22Rv1 (cell line): ENCODE results near the gene PAQR8.

ENCODE experiments used
- H3K27ac ChIP-seq: fragments of 450-650 bp; 2 replicates; pipeline ENCODE4 v1.5.1; 2017
- ZFX ChIP-seq: fragments of 450-650 bp; IDR thresholded peaks from 2 replicates; pipeline ENCODE4 v1.6.1; 2017; ENCODE audit warnings: antibody characterized with exemption, borderline replicate concordance
- TF ChIP-seq, protein P1 (sequence below): fragments of 450-650 bp; IDR thresholded peaks from 2 replicates; pipeline ENCODE4 v1.5.1; 2017; ENCODE audit warnings: mild to moderate bottlenecking

PAQR8 gene

DNA sequence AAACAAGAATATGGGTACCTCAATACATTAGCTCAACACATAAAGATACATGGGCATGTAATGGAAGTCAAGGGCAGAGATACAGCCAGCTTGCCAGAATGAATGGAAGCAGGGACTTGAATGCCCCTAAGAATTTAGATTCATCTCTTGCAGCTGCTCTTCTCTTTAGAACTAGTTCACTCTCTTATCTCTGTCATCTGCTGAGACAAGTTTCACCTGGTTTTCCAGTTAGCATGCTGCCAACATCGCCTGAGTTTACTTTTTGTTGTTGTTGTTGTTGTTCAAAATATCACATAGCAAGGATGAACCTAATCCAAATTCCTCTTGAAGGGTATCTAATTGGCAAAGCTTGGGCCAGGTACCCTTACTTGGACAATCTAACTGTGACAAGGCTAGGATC lies 14.1 kb upstream of the PAQR8 start:
- TF ChIP-seq ZFX, result no peak
- TF ChIP-seq, protein P1, sequence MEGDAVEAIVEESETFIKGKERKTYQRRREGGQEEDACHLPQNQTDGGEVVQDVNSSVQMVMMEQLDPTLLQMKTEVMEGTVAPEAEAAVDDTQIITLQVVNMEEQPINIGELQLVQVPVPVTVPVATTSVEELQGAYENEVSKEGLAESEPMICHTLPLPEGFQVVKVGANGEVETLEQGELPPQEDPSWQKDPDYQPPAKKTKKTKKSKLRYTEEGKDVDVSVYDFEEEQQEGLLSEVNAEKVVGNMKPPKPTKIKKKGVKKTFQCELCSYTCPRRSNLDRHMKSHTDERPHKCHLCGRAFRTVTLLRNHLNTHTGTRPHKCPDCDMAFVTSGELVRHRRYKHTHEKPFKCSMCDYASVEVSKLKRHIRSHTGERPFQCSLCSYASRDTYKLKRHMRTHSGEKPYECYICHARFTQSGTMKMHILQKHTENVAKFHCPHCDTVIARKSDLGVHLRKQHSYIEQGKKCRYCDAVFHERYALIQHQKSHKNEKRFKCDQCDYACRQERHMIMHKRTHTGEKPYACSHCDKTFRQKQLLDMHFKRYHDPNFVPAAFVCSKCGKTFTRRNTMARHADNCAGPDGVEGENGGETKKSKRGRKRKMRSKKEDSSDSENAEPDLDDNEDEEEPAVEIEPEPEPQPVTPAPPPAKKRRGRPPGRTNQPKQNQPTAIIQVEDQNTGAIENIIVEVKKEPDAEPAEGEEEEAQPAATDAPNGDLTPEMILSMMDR, result no peak
- no peak overlapping the region for H3K27ac ChIP-seq

DNA sequence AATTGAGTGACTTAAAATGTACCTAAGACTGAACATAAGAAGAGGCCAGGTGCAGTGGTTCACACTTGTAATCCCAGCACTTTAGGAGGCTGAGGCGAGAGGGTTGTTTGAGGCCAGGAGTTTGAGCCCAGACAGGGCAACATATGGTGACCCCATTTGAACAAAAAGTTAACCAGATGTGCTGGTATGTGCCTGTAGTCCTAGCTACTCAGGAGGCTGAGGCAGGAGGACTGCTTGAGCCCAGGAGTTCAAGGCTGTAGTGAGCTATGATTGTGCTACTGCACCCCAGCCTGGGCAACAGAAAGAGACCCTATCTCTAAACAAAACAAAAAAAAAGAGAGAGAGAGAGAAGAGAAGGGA lies 10.1 kb upstream of the PAQR8 start:
- TF ChIP-seq, protein P1, result no peak
- no peak for TF ChIP-seq ZFX
- H3K27ac ChIP-seq, result no peak overlapping the region

DNA sequence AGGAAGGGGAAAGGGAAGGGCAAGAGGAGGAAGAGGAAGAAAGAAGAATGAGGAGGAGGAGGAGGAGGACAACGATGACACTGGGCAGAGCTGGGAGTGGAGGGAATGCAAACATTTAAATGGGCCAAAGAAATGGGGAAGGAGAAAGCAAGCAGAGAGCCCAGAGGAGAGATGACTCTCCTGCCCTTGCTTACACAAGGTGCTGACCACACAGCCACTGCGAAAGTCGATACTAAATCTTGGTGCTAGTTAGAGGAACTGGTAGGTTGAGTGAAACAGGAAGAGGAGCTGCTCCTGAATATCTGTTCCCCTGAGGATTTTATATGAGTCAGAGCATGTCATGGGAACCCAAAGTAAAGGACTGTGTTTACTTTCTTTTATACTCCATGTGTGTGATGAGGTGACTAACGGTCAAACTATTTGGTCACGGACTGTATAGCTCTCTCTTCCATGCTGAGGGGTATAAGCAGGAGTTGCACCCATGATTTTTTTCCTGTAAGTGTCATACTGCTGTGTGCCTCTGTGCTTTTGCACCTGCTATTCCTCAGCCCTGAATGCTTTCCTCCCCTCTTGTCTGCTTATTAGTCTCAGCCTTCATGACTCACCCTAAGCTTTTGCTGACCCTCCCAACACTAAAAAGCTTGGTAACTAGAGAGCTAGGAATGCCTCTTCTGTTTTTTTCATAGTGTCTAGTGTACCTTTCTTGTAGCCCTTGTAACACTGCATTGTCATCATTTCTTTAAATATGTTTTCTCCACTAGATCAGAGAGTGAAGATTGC lies 9.5 kb upstream of the PAQR8 start:
- TF ChIP-seq ZFX, result no peak
- TF ChIP-seq, protein P1, result no peak
- H3K27ac ChIP-seq, result no peak overlapping the region

GRCh38 chr6:52356017-52356416 lies 5.9 kb upstream of the PAQR8 start:
- H3K27ac ChIP-seq, result no peak overlapping the region
- TF ChIP-seq, protein P1, result no peak
- TF ChIP-seq ZFX, result no peak

- TF ChIP-seq ZFX, result no peak
- no peak overlapping the region for H3K27ac ChIP-seq
These were observed 2.5 kb upstream of the PAQR8 start for GRCh38 chr6:52359403-52359802.

- no peak overlapping the region for H3K27ac ChIP-seq
- TF ChIP-seq ZFX, result no peak
- TF ChIP-seq, protein P1, result no peak
These were observed 1.9 kb upstream of the PAQR8 start for GRCh38 chr6:52360028-52360427.

DNA sequence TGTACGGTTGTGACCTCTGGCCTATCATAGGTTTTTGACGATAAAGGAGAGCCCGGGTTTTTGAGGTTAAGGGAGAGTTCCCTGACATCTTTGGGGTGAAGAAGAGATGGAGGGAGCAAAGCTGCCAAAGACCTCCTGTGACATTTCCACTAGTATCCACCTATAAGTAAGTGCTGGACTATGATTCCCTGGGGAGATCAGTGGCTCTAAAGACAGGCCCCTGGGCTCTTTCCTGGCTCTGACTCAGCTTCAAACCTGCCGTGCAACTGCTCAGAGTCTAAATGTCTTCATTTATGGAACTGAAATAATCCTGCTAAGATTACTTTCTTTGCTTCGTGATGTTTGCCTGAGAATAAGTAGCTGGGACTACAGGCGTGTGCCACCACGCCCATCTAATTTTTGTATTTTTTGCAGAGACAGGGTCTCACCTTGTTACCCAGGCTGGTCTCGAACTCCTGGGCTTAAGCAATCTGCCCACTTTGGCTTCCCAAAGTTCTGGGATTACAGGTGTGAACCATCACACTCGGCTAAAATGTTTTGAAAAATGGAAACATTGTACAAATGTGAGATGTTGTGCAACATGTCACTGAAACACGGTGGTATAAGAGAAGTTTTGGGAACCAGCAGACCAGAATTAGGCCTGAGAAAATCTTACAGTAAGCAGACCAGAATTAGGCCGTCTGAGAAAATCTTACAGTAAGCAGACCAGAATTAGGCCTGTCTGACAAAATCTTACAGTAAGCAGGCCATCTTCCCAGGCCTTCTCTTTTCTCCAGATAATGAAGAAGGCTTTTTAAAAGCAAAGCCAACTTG lies 1.1 kb upstream of the PAQR8 start:
- TF ChIP-seq, protein P1, result no peak
- no peak for TF ChIP-seq ZFX
- no peak overlapping the region for H3K27ac ChIP-seq
